OCI-LY1 (cell line): Measurements from ENCODE around the gene MYO5B.
A peak's percentile ranks its signal among the peaks of the same experiment; 100 is the strongest.

ENCODE experiments used
- H2AFZ ChIP-seq: fragments of 200-600 bp; sonication (generic), shearing (Covaris generic); 2 replicates; pipeline ENCODE4 v1.6.0; 2014; ENCODE audit warnings: antibody characterized with exemption, mild to moderate bottlenecking, low read length
- H3F3A ChIP-seq: fragments of 200-600 bp; sonication (generic), shearing (Covaris generic); 2 replicates; pipeline ENCODE4 v1.6.0; 2014; ENCODE audit warnings: mild to moderate bottlenecking, antibody characterized with exemption, low read length, moderate library complexity; ENCODE audit not compliant: insufficient read depth
- H3K27ac ChIP-seq: fragments of 200-600 bp; sonication (generic); 2 replicates; pipeline ENCODE4 v1.5.1; 2014; ENCODE audit warnings: low read length, mixed run types, mild to moderate bottlenecking, low read depth; ENCODE audit not compliant: poor library complexity, severe bottlenecking
- H3K27me3 ChIP-seq: fragments of 200-600 bp; sonication (generic); 2 replicates; pipeline ENCODE4 v1.6.0; 2014; ENCODE audit warnings: antibody characterized with exemption, mild to moderate bottlenecking, low read length, moderate library complexity; ENCODE audit not compliant: insufficient read depth
- H3K36me3 ChIP-seq: fragments of 200-600 bp; sonication (generic); 2 replicates; pipeline ENCODE4 v1.6.1; 2014; ENCODE audit warnings: mild to moderate bottlenecking, antibody characterized with exemption, low read length, moderate library complexity, mixed read lengths; ENCODE audit not compliant: insufficient read depth
- H3K4me1 ChIP-seq: fragments of 200-600 bp; sonication (generic); 2 replicates; pipeline ENCODE4 v1.5.1; 2014; ENCODE audit warnings: mild to moderate bottlenecking, low read length, moderate library complexity; ENCODE audit not compliant: insufficient read depth, severe bottlenecking
- H3K4me2 ChIP-seq: fragments of 200-600 bp; sonication (generic), shearing (Covaris generic); 2 replicates; pipeline ENCODE4 v1.6.1; 2014; ENCODE audit warnings: low read length
- H3K4me3 ChIP-seq: fragments of 200-600 bp; sonication (generic); 2 replicates; pipeline ENCODE4 v1.5.1; 2014; ENCODE audit warnings: low read length, low read depth, mild to moderate bottlenecking, mixed read lengths; ENCODE audit not compliant: poor library complexity, severe bottlenecking
- H3K79me2 ChIP-seq: fragments of 200-600 bp; shearing (Covaris generic); 2 replicates; pipeline ENCODE4 v1.6.1; 2016; ENCODE audit warnings: mixed run types, low read length, mixed read lengths; ENCODE audit not compliant: insufficient read depth
- H3K9ac ChIP-seq: fragments of 200-600 bp; sonication (generic), shearing (Covaris generic); 2 replicates; pipeline ENCODE4 v1.6.1; 2014; ENCODE audit warnings: mild to moderate bottlenecking, low read length, mixed read lengths
- H3K9me2 ChIP-seq: fragments of 200-600 bp; sonication (generic), shearing (Covaris generic); 2 replicates; pipeline ENCODE4 v1.6.1; 2014; ENCODE audit warnings: low read depth, mild to moderate bottlenecking, low read length, mixed read lengths
- H3K9me3 ChIP-seq: fragments of 200-600 bp; shearing (Covaris generic); 2 replicates; pipeline ENCODE4 v1.6.1; 2014; ENCODE audit warnings: low read length, mixed read lengths
- H4K20me1 ChIP-seq: fragments of 200-600 bp; sonication (generic), shearing (Covaris generic); 2 replicates; pipeline ENCODE4 v1.6.0; 2016; ENCODE audit warnings: mild to moderate bottlenecking, low read length; ENCODE audit not compliant: insufficient read depth
- EZH2 ChIP-seq: fragments of 200-600 bp; sonication (generic), shearing (Covaris generic); IDR thresholded peaks from 2 replicates; pipeline ENCODE4 v1.8.0; 2017; ENCODE audit warnings: borderline replicate concordance, mixed run types, mild to moderate bottlenecking, antibody characterized with exemption, low read length, moderate library complexity, mixed read lengths
- TF ChIP-seq, protein P1 (sequence below): fragments of 200-600 bp; sonication (generic), shearing (Covaris generic); IDR thresholded peaks from 2 replicates; pipeline ENCODE4 v1.5.1; 2017; ENCODE audit warnings: mild to moderate bottlenecking, antibody characterized with exemption, low read length, moderate library complexity, mixed read lengths

The MYO5B gene

DNA sequence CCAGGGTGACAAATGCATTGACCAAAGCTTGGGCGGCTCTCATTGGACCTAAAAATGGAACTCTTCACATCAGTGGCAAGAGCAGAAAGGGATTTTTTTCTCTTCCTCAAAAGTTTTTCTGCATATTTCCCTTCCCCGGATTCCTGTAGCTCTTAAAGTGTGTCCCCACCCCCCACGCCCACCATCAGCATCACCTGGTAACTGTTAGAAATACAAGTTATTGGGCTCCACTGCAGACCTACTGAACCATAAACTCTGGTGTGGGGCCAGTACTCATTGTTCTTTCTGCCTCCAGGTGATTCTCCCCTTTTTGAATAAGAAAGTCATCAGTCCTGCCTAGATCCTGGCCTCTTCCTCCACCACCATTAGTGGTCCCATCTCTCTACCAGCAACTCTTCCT is 1.3 kb upstream of the MYO5B start:
- no peaks in the 10 kb centered on the region for H3F3A ChIP-seq
- H3K79me2 ChIP-seq: no peaks in the 10 kb centered on the region
- H3K36me3 ChIP-seq: no peaks in the 10 kb centered on the region
- H3K9me3 ChIP-seq: no peaks in the 10 kb centered on the region
- no peaks in the 10 kb centered on the region for H3K9me2 ChIP-seq
- H3K27me3 ChIP-seq: 0 out of 2 replicates have a peak, but pooled peaks cover under 1% of the 10 kb centered on the region
- H3K4me1 ChIP-seq: no peaks in the 10 kb centered on the region
- no peak overlapping the region for H2AFZ ChIP-seq
- H3K4me3 ChIP-seq: no peak overlapping the region
- H4K20me1 ChIP-seq: no peaks in the 10 kb centered on the region
- no peak overlapping the region for H3K9ac ChIP-seq
- TF ChIP-seq, protein P1, sequence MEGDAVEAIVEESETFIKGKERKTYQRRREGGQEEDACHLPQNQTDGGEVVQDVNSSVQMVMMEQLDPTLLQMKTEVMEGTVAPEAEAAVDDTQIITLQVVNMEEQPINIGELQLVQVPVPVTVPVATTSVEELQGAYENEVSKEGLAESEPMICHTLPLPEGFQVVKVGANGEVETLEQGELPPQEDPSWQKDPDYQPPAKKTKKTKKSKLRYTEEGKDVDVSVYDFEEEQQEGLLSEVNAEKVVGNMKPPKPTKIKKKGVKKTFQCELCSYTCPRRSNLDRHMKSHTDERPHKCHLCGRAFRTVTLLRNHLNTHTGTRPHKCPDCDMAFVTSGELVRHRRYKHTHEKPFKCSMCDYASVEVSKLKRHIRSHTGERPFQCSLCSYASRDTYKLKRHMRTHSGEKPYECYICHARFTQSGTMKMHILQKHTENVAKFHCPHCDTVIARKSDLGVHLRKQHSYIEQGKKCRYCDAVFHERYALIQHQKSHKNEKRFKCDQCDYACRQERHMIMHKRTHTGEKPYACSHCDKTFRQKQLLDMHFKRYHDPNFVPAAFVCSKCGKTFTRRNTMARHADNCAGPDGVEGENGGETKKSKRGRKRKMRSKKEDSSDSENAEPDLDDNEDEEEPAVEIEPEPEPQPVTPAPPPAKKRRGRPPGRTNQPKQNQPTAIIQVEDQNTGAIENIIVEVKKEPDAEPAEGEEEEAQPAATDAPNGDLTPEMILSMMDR: no peak
- no peak for TF ChIP-seq EZH2
- H3K27ac ChIP-seq: no peak overlapping the region
- H3K4me2 ChIP-seq: no peak overlapping the region

DNA sequence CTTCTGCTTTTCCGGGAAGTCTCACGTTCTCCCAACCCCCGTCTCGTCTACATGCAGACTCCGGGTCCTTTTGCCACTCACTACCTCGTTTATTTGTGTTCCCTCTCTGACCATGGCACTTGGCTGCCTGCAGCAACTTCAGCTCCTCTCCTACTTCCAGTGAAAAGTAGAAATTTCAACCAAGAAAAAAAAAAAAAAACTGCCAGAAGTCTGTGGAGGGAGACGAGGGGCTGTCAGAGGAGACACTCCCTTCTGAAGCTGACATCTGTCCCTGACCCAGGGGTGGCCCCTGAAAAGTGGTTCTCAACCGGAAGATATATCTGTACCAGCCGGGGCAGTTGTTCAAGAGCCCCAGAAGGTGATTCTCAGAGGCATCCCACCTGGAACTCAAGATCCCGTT is 742 bp upstream of the MYO5B start:
- Histone ChIP-seq H3K4me2 (peak overlapping the region; percentile 50), H3K9ac (no peak overlapping the region), H3F3A (no peaks in the 10 kb centered on the region), H3K4me1 (no peaks in the 10 kb centered on the region), H3K9me2 (no peaks in the 10 kb centered on the region), H2AFZ (no peak overlapping the region), H3K36me3 (no peaks in the 10 kb centered on the region), H3K79me2 (no peaks in the 10 kb centered on the region), H3K4me3 (peak overlapping the region; percentile 57), H3K27ac (no peak overlapping the region), H3K27me3 (0 out of 2 replicates have a peak, but pooled peaks cover 4% of the 10 kb centered on the region), H4K20me1 (no peaks in the 10 kb centered on the region), H3K9me3 (no peaks in the 10 kb centered on the region)
- TF ChIP-seq EZH2: no peak
- TF ChIP-seq, protein P1: no peak

DNA sequence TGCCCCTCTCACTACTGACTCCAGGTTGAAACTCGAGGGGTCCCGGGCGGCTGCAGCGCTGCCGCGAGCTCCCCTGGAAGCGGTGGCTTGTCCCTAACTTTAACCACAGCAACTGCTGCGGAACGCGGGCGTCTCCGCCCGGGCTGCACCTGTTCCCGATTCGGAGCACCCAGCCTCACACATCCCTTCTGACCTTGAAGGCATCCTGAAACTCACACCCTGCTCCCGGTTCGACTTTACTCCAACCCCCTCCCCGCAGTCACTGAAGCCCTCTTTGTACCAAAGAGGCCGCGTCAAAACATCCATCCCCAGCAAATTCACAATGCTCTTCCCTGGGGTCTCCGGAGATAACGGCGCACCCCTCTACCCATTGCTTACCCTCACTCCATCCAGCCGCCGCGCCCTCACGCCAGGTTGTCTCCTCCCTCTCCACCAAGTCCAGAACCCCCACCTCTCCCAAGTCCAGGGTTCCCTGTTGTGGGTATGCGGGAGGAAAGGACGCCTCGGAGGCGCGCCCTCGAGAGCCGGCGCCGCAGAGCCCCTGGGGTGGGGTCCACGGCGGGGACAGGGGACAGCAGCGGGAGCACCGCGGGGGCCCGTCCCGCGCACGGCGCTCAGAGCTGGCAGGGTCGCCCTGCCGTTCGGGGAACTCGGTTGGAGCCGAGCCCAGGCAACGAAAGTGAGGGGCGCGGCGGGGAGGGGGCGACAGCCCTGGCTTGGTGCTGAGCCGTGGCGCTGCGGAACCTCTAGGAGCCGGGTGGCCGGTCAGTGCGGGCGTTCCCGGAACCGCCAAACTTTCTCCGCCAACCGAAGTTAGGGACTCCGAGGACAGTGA is 934 bp downstream of the MYO5B start:
- TF ChIP-seq EZH2: no peak
- TF ChIP-seq, protein P1: no peak
- Histone ChIP-seq H3K9me3 (no peaks in the 10 kb centered on the region), H2AFZ (no peak overlapping the region), H3K27me3 (0 out of 2 replicates have a peak, but pooled peaks cover 4% of the 10 kb centered on the region), H3K4me3 (peak overlapping the region; percentile 57), H4K20me1 (no peaks in the 10 kb centered on the region), H3K27ac (no peak overlapping the region), H3F3A (no peaks in the 10 kb centered on the region), H3K9me2 (no peaks in the 10 kb centered on the region), H3K9ac (no peak overlapping the region), H3K4me1 (no peaks in the 10 kb centered on the region), H3K79me2 (no peaks in the 10 kb centered on the region), H3K4me2 (peak overlapping the region; percentile 60; the same call in 1 of the 2 replicates), H3K36me3 (no peaks in the 10 kb centered on the region)
